Measurements from ENCODE around the gene SEMA4C.

SEMA4C gene

DNA sequence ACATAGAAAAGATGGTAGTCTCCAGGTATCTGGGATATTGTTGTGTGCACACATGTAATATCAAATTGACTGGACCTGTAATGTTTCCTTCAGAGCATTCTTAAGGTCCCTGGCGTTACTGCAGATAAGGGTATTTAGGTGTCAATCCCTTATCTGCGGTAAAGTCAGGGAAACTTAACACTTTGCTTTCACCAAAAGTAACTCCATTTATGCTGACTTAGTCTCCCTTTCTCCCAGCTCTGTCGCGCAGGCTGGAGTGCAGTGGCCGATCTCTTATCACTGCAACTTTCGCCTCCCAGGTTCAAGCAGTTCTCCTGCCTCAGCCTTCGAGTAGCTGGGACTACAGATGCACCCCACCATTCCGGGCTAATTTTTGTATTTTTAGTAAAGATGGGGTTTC, 52.0 kb downstream of the SEMA4C start:
- DNase-seq: no peak

DNA sequence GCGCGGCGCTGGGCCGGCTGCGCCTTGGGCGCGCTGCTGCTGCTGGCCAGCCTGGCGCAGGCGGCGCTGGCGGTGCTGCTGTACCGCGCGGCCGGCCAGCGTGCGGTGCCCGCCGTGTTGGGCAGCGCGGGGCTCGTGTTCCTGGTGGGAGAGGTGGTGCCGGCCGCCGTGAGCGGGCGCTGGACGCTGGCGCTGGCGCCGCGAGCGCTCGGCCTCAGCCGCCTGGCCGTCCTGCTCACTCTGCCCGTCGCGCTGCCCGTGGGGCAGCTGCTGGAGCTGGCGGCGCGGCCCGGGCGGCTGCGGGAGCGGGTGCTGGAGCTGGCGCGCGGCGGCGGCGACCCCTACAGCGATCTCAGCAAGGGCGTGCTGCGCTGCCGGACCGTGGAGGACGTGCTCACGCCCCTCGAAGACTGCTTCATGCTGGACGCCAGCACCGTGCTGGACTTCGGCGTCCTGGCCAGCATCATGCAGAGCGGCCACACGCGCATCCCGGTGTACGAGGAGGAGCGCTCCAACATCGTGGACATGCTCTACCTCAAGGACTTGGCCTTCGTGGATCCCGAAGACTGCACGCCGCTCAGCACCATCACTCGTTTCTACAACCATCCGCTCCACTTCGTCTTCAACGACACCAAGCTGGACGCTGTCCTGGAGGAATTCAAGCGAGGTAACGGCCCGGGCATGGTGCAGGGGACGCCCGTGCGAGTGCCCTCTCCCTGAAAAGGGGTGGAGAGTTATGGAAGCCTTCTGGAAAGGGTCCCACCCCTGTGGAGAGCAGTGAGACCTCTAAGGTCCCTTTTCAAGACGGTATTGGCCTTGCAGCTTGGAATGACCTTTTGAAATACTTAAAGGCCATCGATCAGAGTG, 52.8 kb downstream of the SEMA4C start:
- no peak for DNase-seq

DNA sequence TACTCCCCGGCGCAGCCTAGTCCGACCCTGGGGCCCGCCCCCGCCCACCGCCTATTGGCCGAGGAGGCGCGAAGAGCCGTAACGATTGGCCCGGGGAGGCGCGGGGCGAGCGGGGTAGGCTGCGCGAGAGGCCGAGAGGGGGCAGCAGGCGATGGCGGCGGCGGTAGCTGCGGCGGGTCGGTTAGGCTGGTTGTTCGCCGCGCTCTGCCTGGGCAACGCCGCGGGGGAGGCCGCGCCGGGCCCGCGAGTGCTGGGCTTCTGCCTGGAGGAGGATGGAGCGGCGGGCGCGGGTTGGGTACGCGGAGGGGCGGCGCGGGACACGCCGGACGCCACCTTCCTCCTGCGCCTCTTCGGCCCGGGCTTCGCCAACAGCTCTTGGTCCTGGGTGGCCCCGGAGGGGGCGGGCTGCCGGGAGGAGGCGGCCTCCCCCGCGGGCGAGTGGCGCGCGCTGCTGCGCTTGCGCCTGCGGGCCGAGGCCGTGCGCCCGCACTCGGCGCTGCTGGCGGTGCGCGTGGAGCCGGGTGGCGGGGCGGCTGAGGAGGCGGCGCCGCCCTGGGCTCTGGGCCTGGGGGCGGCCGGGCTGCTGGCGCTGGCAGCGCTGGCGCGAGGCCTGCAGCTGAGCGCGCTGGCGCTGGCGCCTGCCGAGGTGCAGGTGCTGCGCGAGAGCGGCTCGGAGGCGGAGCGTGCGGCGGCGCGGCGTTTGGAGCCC, 53.6 kb downstream of the SEMA4C start, which contains the start of gene CNNM3:
CNNM3 (plus strand) TSS at position 142 of the 709 bp plus-strand sequence; CDS start at position 152, 10 bp downstream.
- DNase-seq: peak; percentile 93

- no peak for DNase-seq
Measured at GRCh38 chr2:96815326-96816126, 54.4 kb downstream of the SEMA4C start.

DNA sequence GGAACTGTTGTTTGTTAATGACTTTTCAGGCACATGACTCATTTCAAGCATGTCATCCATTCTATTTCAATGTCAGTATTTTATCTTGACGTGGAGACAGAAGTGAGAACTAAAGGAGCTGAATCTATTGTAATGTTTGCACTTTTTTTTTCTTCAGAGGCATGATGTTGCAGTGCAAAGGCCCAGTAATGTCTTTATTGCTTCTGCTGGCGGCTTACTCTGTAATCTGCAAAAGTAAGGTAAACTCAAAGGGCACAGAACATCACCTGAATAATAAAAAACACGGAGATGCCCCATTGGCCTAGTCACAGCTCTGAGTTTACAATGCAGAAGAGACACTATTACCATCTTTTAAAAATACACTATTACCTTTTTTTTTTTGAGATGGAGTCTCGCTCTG, 56.2 kb downstream of the SEMA4C start:
- DNase-seq: no peak

DNA sequence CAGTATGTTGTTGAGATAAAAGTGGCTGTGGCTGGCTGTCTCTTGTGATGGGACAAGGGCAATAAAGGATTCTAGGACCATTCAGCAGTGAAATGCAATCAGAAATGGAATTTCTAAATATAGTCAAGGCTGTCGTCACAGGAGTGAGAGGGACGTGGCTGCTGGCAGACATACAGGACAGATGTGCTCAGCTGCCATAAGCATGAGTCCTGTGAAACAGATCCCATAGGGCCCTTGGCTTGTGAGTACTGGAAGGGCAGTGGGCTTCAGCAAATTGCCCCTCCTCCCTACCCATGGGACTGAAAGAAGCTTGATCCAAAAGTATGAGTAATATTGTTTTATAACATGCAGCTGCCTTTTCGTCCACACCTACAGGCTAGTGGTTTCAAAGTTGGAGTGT, 58.0 kb downstream of the SEMA4C start:
- DNase-seq: no peak

DNA sequence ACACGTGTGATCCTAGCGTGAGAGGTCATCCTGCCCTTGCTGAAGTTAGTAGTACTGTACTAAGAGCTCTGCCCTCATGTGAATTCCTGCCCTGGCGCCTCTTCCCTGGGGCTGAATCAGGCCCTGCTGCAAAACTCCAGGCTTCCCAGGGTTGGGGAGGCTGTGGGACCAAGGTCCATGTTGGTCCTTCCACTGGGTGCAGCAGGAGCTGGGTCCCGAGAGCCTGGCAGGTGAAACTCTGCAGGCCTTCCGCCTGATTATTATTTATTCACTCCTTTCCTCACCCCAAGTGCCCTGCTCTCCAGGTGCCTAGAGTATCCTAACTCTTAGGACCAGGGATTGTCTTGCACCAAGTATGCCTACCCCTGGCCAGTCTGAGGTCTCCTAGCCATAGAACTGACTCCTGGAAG, 59.1 kb downstream of the SEMA4C start:
- no peak for DNase-seq

GRCh38 chr2:96809951-96810782, 59.7 kb downstream of the SEMA4C start:
- DNase-seq: no peak

All from CD4-positive, alpha-beta T cell treated with Interleukin-15 for 1 hour (primary cell).